HCT116 (cell line): ENCODE results near the gene TMEM30A.

Source experiments
- CTCF ChIP-seq, 3 experiments: fragments of 200-600 bp in 1 of 3; sonication (generic) in 1 of 3; IDR thresholded peaks in 2 of 3; conservative IDR thresholded peaks in 1 of 3; 2 replicates each; pipeline ENCODE4 v1.5.1; 2012 to 2017; ENCODE audit warnings: low read depth in 2 of 3, low read length in 2 of 3, antibody characterized with exemption in 1 of 3, borderline replicate concordance in 1 of 3, control low read depth in 1 of 3, mild to moderate bottlenecking in 1 of 3, mixed read lengths in 1 of 3, mixed run types in 1 of 3, moderate library complexity in 1 of 3; ENCODE audit not compliant: insufficient read depth in 1 of 3
- POLR2A ChIP-seq: IDR thresholded peaks from 2 replicates; pipeline ENCODE4 v1.7.0; 2011; ENCODE audit warnings: borderline replicate concordance; ENCODE audit not compliant: insufficient read depth, insufficient read length; ENCODE audit errors: extremely low read depth
- SIN3A ChIP-seq: IDR thresholded peaks from 2 replicates; pipeline ENCODE4 v1.6.1; 2012; ENCODE audit warnings: low read depth
- TF ChIP-seq, protein P1 (sequence below): IDR thresholded peaks from 2 replicates; pipeline ENCODE4 v1.6.1; 2011; ENCODE audit warnings: mild to moderate bottlenecking, low read length, moderate library complexity; ENCODE audit not compliant: insufficient replicate concordance; ENCODE audit errors: extremely low read depth

DNA sequence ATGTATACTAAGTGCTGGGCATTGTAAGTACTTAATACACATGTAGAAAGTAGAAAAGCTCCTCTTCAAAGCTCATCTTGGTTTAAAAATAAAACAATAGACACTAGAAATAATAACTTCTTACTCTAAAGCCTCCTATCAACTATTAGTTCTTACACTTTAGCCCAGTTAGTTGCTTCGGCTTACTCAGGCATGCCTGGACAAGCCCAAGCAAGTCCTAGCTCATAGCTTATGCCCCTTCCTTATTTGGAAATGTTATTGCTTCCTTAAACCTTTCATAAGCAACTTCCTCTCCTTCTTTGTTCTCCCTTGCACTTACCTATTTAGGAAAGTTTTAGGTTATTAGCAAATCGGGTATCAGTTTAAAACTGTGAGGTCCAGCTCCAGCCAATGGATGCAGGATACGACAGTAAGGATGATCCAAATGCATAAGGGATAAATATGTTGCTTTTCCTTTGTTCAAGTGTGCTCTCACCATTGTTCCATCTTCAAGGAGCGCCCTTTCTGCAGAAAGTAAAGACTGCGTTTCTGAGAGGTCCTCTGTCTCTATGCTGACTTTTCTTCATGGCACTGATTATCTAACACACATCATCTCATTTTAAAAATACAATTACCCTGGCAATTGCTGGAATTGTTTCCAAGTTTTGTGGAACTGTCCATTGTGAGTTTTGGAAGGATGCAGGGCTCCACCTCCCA lies 12.3 kb downstream of the TMEM30A start:
- TF ChIP-seq POLR2A (no peak), CTCF (IDR thresholded peaks at IDR 0.05 in 2 of 3, conservative IDR thresholded peaks at IDR 0.05 in 1 of 3; ENCODE audit: borderline replicate concordance in 1 of 3, insufficient read depth in 1 of 3, low read depth in 2 of 3, low read length in 2 of 3) (no peak), SIN3A (no peak)
- TF ChIP-seq, protein P1, sequence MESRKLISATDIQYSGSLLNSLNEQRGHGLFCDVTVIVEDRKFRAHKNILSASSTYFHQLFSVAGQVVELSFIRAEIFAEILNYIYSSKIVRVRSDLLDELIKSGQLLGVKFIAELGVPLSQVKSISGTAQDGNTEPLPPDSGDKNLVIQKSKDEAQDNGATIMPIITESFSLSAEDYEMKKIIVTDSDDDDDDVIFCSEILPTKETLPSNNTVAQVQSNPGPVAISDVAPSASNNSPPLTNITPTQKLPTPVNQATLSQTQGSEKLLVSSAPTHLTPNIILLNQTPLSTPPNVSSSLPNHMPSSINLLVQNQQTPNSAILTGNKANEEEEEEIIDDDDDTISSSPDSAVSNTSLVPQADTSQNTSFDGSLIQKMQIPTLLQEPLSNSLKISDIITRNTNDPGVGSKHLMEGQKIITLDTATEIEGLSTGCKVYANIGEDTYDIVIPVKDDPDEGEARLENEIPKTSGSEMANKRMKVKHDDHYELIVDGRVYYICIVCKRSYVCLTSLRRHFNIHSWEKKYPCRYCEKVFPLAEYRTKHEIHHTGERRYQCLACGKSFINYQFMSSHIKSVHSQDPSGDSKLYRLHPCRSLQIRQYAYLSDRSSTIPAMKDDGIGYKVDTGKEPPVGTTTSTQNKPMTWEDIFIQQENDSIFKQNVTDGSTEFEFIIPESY: no peak
